Central memory CD8-positive, alpha-beta T cell (primary cell): ENCODE measurements around the gene SCAMP4.

Experiments used
- ATAC-seq: fragments of 150-1000 bp; cut with Tn5 transposase; replicated peaks from 2 replicates; pipeline ENCODE4 v1.10.0; 2022; ENCODE audit warnings: mild to moderate bottlenecking, moderate FRiP score, moderate number of reproducible peaks; ENCODE audit not compliant: poor library complexity, severe bottlenecking; ENCODE audit errors: extremely low read depth
- DNase-seq, 2 donors: peaks; one replicate each; pipeline ENCODE4 v3.0.0; 2021; ENCODE audit warnings: low spot score in 2 of 2
- H3K27ac Mint-ChIP-seq: one replicate; pipeline ENCODE4 v1.8.0; 2022; ENCODE audit warnings: low read depth, mild to moderate bottlenecking, moderate library complexity, mixed read lengths
- H3K27me3 Mint-ChIP-seq: one replicate; pipeline ENCODE4 v1.8.0; 2022; ENCODE audit warnings: mixed read lengths
- H3K36me3 Mint-ChIP-seq: one replicate; pipeline ENCODE4 v1.8.0; 2022; ENCODE audit warnings: mild to moderate bottlenecking, moderate library complexity, mixed read lengths; ENCODE audit not compliant: insufficient read depth
- H3K4me1 Mint-ChIP-seq: one replicate; pipeline ENCODE4 v1.8.0; 2022; ENCODE audit warnings: mixed read lengths
- H3K4me3 Mint-ChIP-seq: one replicate; pipeline ENCODE4 v1.8.0; 2022; ENCODE audit warnings: mild to moderate bottlenecking, moderate library complexity, mixed read lengths
- H3K9me3 Mint-ChIP-seq: one replicate; pipeline ENCODE4 v1.8.0; 2022; ENCODE audit warnings: mixed read lengths

SCAMP4 gene

GRCh38 chr19:1944088-1944915, 39.1 kb downstream of the SCAMP4 start:
- H3K4me1 Mint-ChIP-seq, result peaks cover 38% of the 10 kb centered on the region
- H3K9me3 Mint-ChIP-seq, result no peaks in the 10 kb centered on the region
- peak overlapping the region; percentile 74 for H3K27ac Mint-ChIP-seq
- no peak overlapping the region for H3K4me3 Mint-ChIP-seq
- ATAC-seq (no peak), DNase-seq (no peak)
- H3K36me3 Mint-ChIP-seq, result peaks cover 47% of the 10 kb centered on the region
- no peaks in the 10 kb centered on the region for H3K27me3 Mint-ChIP-seq

GRCh38 chr19:1944916-1945561, 39.8 kb downstream of the SCAMP4 start:
- Mint-ChIP-seq H3K27ac (peak overlapping the region; percentile 74), H3K4me3 (no peak overlapping the region), H3K4me1 (peaks cover 35% of the 10 kb centered on the region), H3K36me3 (peaks cover 41% of the 10 kb centered on the region), H3K27me3 (no peaks in the 10 kb centered on the region), H3K9me3 (no peaks in the 10 kb centered on the region)
- ATAC-seq (no peak), DNase-seq (no peak)

- no peak for ATAC-seq
- DNase-seq, result no peak
- Mint-ChIP-seq H3K36me3 (peaks cover 37% of the 10 kb centered on the region), H3K27ac (no peak overlapping the region), H3K27me3 (no peaks in the 10 kb centered on the region), H3K4me1 (peaks cover 30% of the 10 kb centered on the region), H3K9me3 (no peaks in the 10 kb centered on the region), H3K4me3 (peak overlapping the region; percentile 5)
These were observed 40.7 kb downstream of the SCAMP4 start for GRCh38 chr19:1945899-1946298.

GRCh38 chr19:1947651-1948209, 42.5 kb downstream of the SCAMP4 start:
- Mint-ChIP-seq H3K4me3 (no peak overlapping the region), H3K36me3 (peaks cover 34% of the 10 kb centered on the region), H3K27me3 (no peaks in the 10 kb centered on the region), H3K27ac (no peak overlapping the region), H3K9me3 (no peaks in the 10 kb centered on the region), H3K4me1 (peaks cover 22% of the 10 kb centered on the region)
- ATAC-seq (no peak), DNase-seq (no peak)

GRCh38 chr19:1949304-1950101, 44.3 kb downstream of the SCAMP4 start:
- Mint-ChIP-seq H3K27me3 (no peaks in the 10 kb centered on the region), H3K36me3 (peaks cover 28% of the 10 kb centered on the region), H3K4me1 (peaks cover 14% of the 10 kb centered on the region), H3K4me3 (no peak overlapping the region), H3K9me3 (no peaks in the 10 kb centered on the region), H3K27ac (peak overlapping the region; percentile 82)
- ATAC-seq, result no peak
- no peak for DNase-seq

GRCh38 chr19:1950640-1951039, 45.4 kb downstream of the SCAMP4 start:
- Mint-ChIP-seq H3K27me3 (no peaks in the 10 kb centered on the region), H3K9me3 (no peaks in the 10 kb centered on the region), H3K36me3 (peaks cover 30% of the 10 kb centered on the region), H3K4me3 (no peak overlapping the region), H3K4me1 (peaks cover 13% of the 10 kb centered on the region), H3K27ac (peak overlapping the region; percentile 68)
- DNase-seq (no peak), ATAC-seq (no peak)

- no peak for DNase-seq
- H3K4me1 Mint-ChIP-seq, result peaks cover 17% of the 10 kb centered on the region
- H3K27ac Mint-ChIP-seq, result no peak overlapping the region
- no peaks in the 10 kb centered on the region for H3K27me3 Mint-ChIP-seq
- peaks cover 30% of the 10 kb centered on the region for H3K36me3 Mint-ChIP-seq
- no peaks in the 10 kb centered on the region for H3K9me3 Mint-ChIP-seq
- no peak overlapping the region for H3K4me3 Mint-ChIP-seq
- no peak for ATAC-seq
These were observed 47.4 kb downstream of the SCAMP4 start for GRCh38 chr19:1952635-1953034.

GRCh38 chr19:1953037-1953436, 47.8 kb downstream of the SCAMP4 start:
- DNase-seq (no peak), ATAC-seq (no peak)
- H3K9me3 Mint-ChIP-seq, result no peaks in the 10 kb centered on the region
- H3K4me3 Mint-ChIP-seq, result no peak overlapping the region
- no peaks in the 10 kb centered on the region for H3K27me3 Mint-ChIP-seq
- H3K4me1 Mint-ChIP-seq, result peaks cover 17% of the 10 kb centered on the region
- H3K36me3 Mint-ChIP-seq, result peaks cover 30% of the 10 kb centered on the region
- peak overlapping the region; percentile 62 for H3K27ac Mint-ChIP-seq

GRCh38 chr19:1953441-1954094, 48.4 kb downstream of the SCAMP4 start:
- Mint-ChIP-seq H3K36me3 (peaks cover 30% of the 10 kb centered on the region), H3K4me1 (peaks cover 17% of the 10 kb centered on the region), H3K4me3 (no peak overlapping the region), H3K27ac (peak overlapping the region; percentile 62), H3K27me3 (no peaks in the 10 kb centered on the region), H3K9me3 (no peaks in the 10 kb centered on the region)
- no peak for ATAC-seq
- no peak for DNase-seq

- Mint-ChIP-seq H3K9me3 (no peaks in the 10 kb centered on the region), H3K4me3 (no peak overlapping the region), H3K4me1 (peaks cover 10% of the 10 kb centered on the region), H3K27me3 (no peaks in the 10 kb centered on the region), H3K27ac (no peak overlapping the region), H3K36me3 (peaks cover 25% of the 10 kb centered on the region)
- no peak for ATAC-seq
- DNase-seq, result no peak
These were observed 49.3 kb downstream of the SCAMP4 start for GRCh38 chr19:1954532-1954933.

- peaks cover 26% of the 10 kb centered on the region for H3K36me3 Mint-ChIP-seq
- no peak overlapping the region for H3K27ac Mint-ChIP-seq
- H3K9me3 Mint-ChIP-seq, result no peaks in the 10 kb centered on the region
- H3K4me1 Mint-ChIP-seq, result peaks cover 15% of the 10 kb centered on the region
- ATAC-seq, result no peak
- DNase-seq, result no peak
- no peaks in the 10 kb centered on the region for H3K27me3 Mint-ChIP-seq
- no peak overlapping the region for H3K4me3 Mint-ChIP-seq
These were observed 50.2 kb downstream of the SCAMP4 start for GRCh38 chr19:1955171-1956121.
